GM15510 (cell line): Measurements from ENCODE around the gene SPINT2.

Experiments used
- POLR2A ChIP-seq: IDR thresholded peaks from 3 replicates; pipeline ENCODE4 v1.6.1; 2011; ENCODE audit warnings: borderline replicate concordance; ENCODE audit not compliant: insufficient read length; ENCODE audit errors: extremely low read depth

Gene SPINT2

GRCh38 chr19:38317104-38317612 lies 52.8 kb downstream of the SPINT2 start:
- peak; percentile 19 for TF ChIP-seq POLR2A

- no peak for TF ChIP-seq POLR2A
Observed at GRCh38 chr19:38318660-38319059, 54.3 kb downstream of the SPINT2 start.

- TF ChIP-seq POLR2A, result peak; percentile 48
Observed at GRCh38 chr19:38319421-38320258, 55.3 kb downstream of the SPINT2 start, which contains the start of gene KCNK6. Gene KCNK6, plus strand, starts transcription at chr19:38319845. Its CDS starts 106 bp downstream, at chr19:38319951.

GRCh38 chr19:38320969-38321339 lies 56.6 kb downstream of the SPINT2 start:
- no peak for TF ChIP-seq POLR2A

- no peak for TF ChIP-seq POLR2A
Observed at GRCh38 chr19:38321646-38322196, 57.3 kb downstream of the SPINT2 start.

- TF ChIP-seq POLR2A, result no peak
Observed at GRCh38 chr19:38323291-38323690, 58.9 kb downstream of the SPINT2 start.

- TF ChIP-seq POLR2A, result no peak
Observed at GRCh38 chr19:38324431-38324830, 60.1 kb downstream of the SPINT2 start.

- no peak for TF ChIP-seq POLR2A
Observed at GRCh38 chr19:38326591-38326990, 62.2 kb downstream of the SPINT2 start.

GRCh38 chr19:38329651-38330050 lies 65.3 kb downstream of the SPINT2 start:
- TF ChIP-seq POLR2A, result no peak

GRCh38 chr19:38331728-38332127 lies 67.4 kb downstream of the SPINT2 start:
- TF ChIP-seq POLR2A, result no peak

GRCh38 chr19:38333245-38333644 lies 68.9 kb downstream of the SPINT2 start:
- no peak for TF ChIP-seq POLR2A

GRCh38 chr19:38335949-38336637 lies 71.7 kb downstream of the SPINT2 start:
- TF ChIP-seq POLR2A, result peak; percentile 8

- peak; percentile 32 for TF ChIP-seq POLR2A
Observed at GRCh38 chr19:38336638-38337359, 72.4 kb downstream of the SPINT2 start.

- TF ChIP-seq POLR2A, result no peak
Observed at GRCh38 chr19:38337360-38337653, 72.9 kb downstream of the SPINT2 start.

- no peak for TF ChIP-seq POLR2A
Observed at GRCh38 chr19:38340927-38341326, 76.6 kb downstream of the SPINT2 start.
